Choroid plexus epithelial cell (primary cell): ENCODE measurements around the gene AGGF1.

ENCODE experiments used
- DNase-seq: peaks from one replicate; pipeline ENCODE4 v3.0.0-alpha.2; 2010; ENCODE audit warnings: low read depth
- H3K4me3 ChIP-seq: 2 replicates; pipeline ENCODE4 v1.5.1; 2011; ENCODE audit warnings: low read depth, mild to moderate bottlenecking, control low read depth, low read length, moderate library complexity
- CTCF ChIP-seq: conservative IDR thresholded peaks from 2 replicates; pipeline ENCODE4 v1.5.1; 2011; ENCODE audit warnings: low read depth, mild to moderate bottlenecking, control low read depth, inconsistent platforms, low read length, moderate library complexity

The AGGF1 gene

GRCh38 chr5:77022511-77023417 lies 7.4 kb upstream of the AGGF1 start:
- no peak overlapping the region for H3K4me3 ChIP-seq
- no peak for TF ChIP-seq CTCF
- DNase-seq: no peak

GRCh38 chr5:77024490-77024889 lies 5.7 kb upstream of the AGGF1 start:
- DNase-seq: no peak
- no peak overlapping the region for H3K4me3 ChIP-seq
- no peak for TF ChIP-seq CTCF

GRCh38 chr5:77028631-77029375 lies 1.4 kb upstream of the AGGF1 start:
- H3K4me3 ChIP-seq: no peak overlapping the region
- no peak for TF ChIP-seq CTCF
- no peak for DNase-seq

- no peak for DNase-seq
- no peak overlapping the region for H3K4me3 ChIP-seq
- TF ChIP-seq CTCF: no peak
These were observed 773 bp upstream of the AGGF1 start for GRCh38 chr5:77029376-77029885.

- H3K4me3 ChIP-seq: no peak overlapping the region
- no peak for DNase-seq
- TF ChIP-seq CTCF: no peak
These were observed 1.7 kb downstream of the AGGF1 start for GRCh38 chr5:77031891-77032290.

- no peak for TF ChIP-seq CTCF
- no peak for DNase-seq
- no peak overlapping the region for H3K4me3 ChIP-seq
These were observed 2.4 kb downstream of the AGGF1 start for GRCh38 chr5:77032635-77033034.
